ENCODE measurements around the gene CNPY1. TPM values are rescaled to one million over a fixed set of nuclear protein-coding genes. Genes with fewer than 3 reads are reported as not detected.

The CNPY1 gene
- total and polyA plus RNA-seq, 2 of the 8 experiments (the other 6 are each of a cell fraction or from before 2014, with no cell fraction given): not detected

DNA sequence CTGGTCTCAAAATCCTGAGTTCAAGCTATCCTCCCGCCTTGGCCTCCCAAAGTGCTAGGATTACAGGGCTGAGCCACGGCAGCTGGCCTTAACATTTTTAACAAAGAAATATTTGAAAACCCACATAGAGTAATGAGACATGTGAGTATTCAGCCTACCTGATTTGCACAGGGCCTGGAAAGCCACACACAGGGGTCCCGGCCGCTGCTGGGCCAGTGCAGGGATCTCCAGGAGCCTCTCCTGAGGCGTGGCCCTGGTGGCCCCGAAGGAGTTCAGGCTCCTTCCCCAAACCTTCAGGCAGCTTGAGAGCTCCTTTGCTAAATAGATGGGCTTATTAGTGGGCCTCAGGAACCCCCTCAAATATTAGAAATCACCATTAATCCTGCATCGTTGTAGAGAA lies 18.7 kb downstream of the CNPY1 start:
- H3K18ac ChIP-seq (ENCODE audit: extremely low read depth, low read length): no peak overlapping the region
- ChIA-PET POLR2A (ENCODE audit: partially characterized antibody) (no interaction called here), CTCF (ENCODE audit: partially characterized antibody) (interaction anchor here (0.6 kb wide), 1 partner anchor 147 kb away, joined by 4 read pairs; no protein-coding TSS in a partner anchor)
- H4K20me1 ChIP-seq (replicated peaks in 1 of 2; ENCODE audit: control insufficient read depth in 1 of 2, insufficient read depth in 2 of 2, low read length in 2 of 2): peaks cover under 1 to 2% of the 10 kb centered on the region in 2 experiments
- no peak overlapping the region for H2BK120ac ChIP-seq (replicated peaks; ENCODE audit: low read depth, low read length)
- no peaks in the 10 kb centered on the region for H3K23me2 ChIP-seq (ENCODE audit: low read depth, low read length)
- H3K4ac ChIP-seq (replicated peaks; ENCODE audit: insufficient read length, low read depth, low read length): no peak overlapping the region
- no peak overlapping the region for H3K56ac ChIP-seq (replicated peaks; ENCODE audit: insufficient read length, low read depth, low read length)
- no peaks in the 10 kb centered on the region for H3K36me3 ChIP-seq (ENCODE audit: control insufficient read depth in 2 of 4, insufficient read depth in 4 of 4, low read length in 3 of 4)
- H4K91ac ChIP-seq (replicated peaks; ENCODE audit: insufficient read length, low read length): no peak overlapping the region
- no peak overlapping the region for H3K27ac ChIP-seq (ENCODE audit: low read depth, low read length)
- H3K4me2 ChIP-seq (ENCODE audit: insufficient read depth in 1 of 2, low read depth in 2 of 2, low read length in 2 of 2): no peak overlapping the region
- no peak overlapping the region for H3K4me3 ChIP-seq (ENCODE audit: extremely low read depth in 1 of 4, insufficient read depth in 2 of 4, low read depth in 3 of 4, low read length in 4 of 4)
- no peak overlapping the region for H2AFZ ChIP-seq (ENCODE audit: low read length)
- H3K23ac ChIP-seq (ENCODE audit: insufficient read length): no peak overlapping the region
- H3K27me3 ChIP-seq (replicated peaks in 1 of 4; ENCODE audit: control insufficient read depth in 3 of 4, extremely low read depth in 1 of 4, insufficient read depth in 3 of 4, low read length in 3 of 4): peaks cover 17 to 39% (median 29%) of the 10 kb centered on the region in 4 experiments
- DNase-seq (ENCODE audit: low read depth in 1 of 2, low spot score in 2 of 2) (no peak), FAIRE-seq (no peak)
- 92% methylated on average over 7 of the region's 7 CpGs; no CpG with 5 or more reads in 1 of the 2 experiments for WGBS, 2 experiments (ENCODE audit: extremely low coverage in 1 of 2, insufficient coverage in 1 of 2, insufficient read length in 1 of 2, insufficient replicate concordance in 2 of 2, low coverage in 1 of 2, low lambda C conversion rate in 2 of 2, missing lambda C conversion rate in 1 of 2)
- no peak overlapping the region for H3K9ac ChIP-seq (replicated peaks in 1 of 4; ENCODE audit: extremely low read depth in 1 of 4, low read depth in 3 of 4, low read length in 3 of 4)
- H2BK12ac ChIP-seq (ENCODE audit: low read depth, low read length): no peak overlapping the region
- no peak overlapping the region for H3K14ac ChIP-seq (ENCODE audit: insufficient read length)
- peaks cover 0 to under 1% (median under 1%) of the 10 kb centered on the region in 4 experiments; a peak in 2 of 7 replicates for H3K4me1 ChIP-seq (replicated peaks in 1 of 4; ENCODE audit: control insufficient read depth in 3 of 4, insufficient read depth in 4 of 4, low read length in 3 of 4)
- no peak overlapping the region for H4K5ac ChIP-seq (ENCODE audit: insufficient read length, low read depth, low read length)
- H4K8ac ChIP-seq (ENCODE audit: extremely low read depth, insufficient read depth, low read length): no peak overlapping the region
- H3K79me1 ChIP-seq (ENCODE audit: low read depth, low read length): no peaks in the 10 kb centered on the region
- no peaks in the 10 kb centered on the region for H3K79me2 ChIP-seq (ENCODE audit: control insufficient read depth in 1 of 2, insufficient read depth in 2 of 2, low read length in 2 of 2)
- H2AK5ac ChIP-seq (ENCODE audit: low read depth, low read length): no peak overlapping the region
- H2BK5ac ChIP-seq (ENCODE audit: low read depth, low read length): no peak overlapping the region
- H2BK15ac ChIP-seq (ENCODE audit: low read length): no peak overlapping the region
- TF ChIP-seq GTF2F1 (IDR thresholded peaks at IDR 0.05; ENCODE audit: borderline replicate concordance, low read depth, low read length): no peak
- no peak for TF ChIP-seq TEAD4 (IDR thresholded peaks at IDR 0.05; ENCODE audit: low read depth, low read length)
- TF ChIP-seq, protein P1, sequence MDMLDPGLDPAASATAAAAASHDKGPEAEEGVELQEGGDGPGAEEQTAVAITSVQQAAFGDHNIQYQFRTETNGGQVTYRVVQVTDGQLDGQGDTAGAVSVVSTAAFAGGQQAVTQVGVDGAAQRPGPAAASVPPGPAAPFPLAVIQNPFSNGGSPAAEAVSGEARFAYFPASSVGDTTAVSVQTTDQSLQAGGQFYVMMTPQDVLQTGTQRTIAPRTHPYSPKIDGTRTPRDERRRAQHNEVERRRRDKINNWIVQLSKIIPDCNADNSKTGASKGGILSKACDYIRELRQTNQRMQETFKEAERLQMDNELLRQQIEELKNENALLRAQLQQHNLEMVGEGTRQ (IDR thresholded peaks at IDR 0.05; ENCODE audit: low read length): no peak
- TF ChIP-seq SP1 (IDR thresholded peaks at IDR 0.05; ENCODE audit: low read depth, low read length): no peak
- peaks cover 0 to 3% of the 10 kb centered on the region in 2 experiments; a peak in 1 of 4 replicates for H3K9me3 ChIP-seq (ENCODE audit: insufficient read depth in 2 of 2, low read depth in 1 of 2, low read length in 1 of 2)
- H2BK20ac ChIP-seq (ENCODE audit: low read length): no peak overlapping the region

Data from H1 (cell line).